Measurements from ENCODE around the gene TMCO5A.

TMCO5A gene

GRCh38 chr15:37967788-37968187, 33.3 kb downstream of the TMCO5A start:
- in situ Hi-C loops (cut with HindIII; ENCODE audit: low sequenced_read_pairs): no loop called here

- in situ Hi-C loops (cut with HindIII; ENCODE audit: low sequenced_read_pairs): no loop called here
Measured at GRCh38 chr15:37973856-37974255, 39.4 kb downstream of the TMCO5A start.

GRCh38 chr15:37978231-37978630, 43.8 kb downstream of the TMCO5A start:
- in situ Hi-C loops (cut with HindIII; ENCODE audit: low sequenced_read_pairs): no loop called here

GRCh38 chr15:37979671-37980409, 45.4 kb downstream of the TMCO5A start:
- in situ Hi-C loops (cut with HindIII; ENCODE audit: low sequenced_read_pairs): no loop called here

GRCh38 chr15:37981201-37981600, 46.8 kb downstream of the TMCO5A start:
- in situ Hi-C loops (cut with HindIII; ENCODE audit: low sequenced_read_pairs): no loop called here

GRCh38 chr15:37981775-37982174, 47.3 kb downstream of the TMCO5A start:
- in situ Hi-C loops (cut with HindIII; ENCODE audit: low sequenced_read_pairs): no loop called here

- in situ Hi-C loops (cut with HindIII; ENCODE audit: low sequenced_read_pairs): no loop called here
Measured at GRCh38 chr15:37984368-37984767, 49.9 kb downstream of the TMCO5A start.

- in situ Hi-C loops (cut with HindIII; ENCODE audit: low sequenced_read_pairs): no loop called here
Measured at GRCh38 chr15:37995461-37996347, 61.3 kb downstream of the TMCO5A start.
